ENCODE results near the gene LRRC8D. TPM values are rescaled to one million over a fixed set of nuclear protein-coding genes. Genes with fewer than 3 reads are reported as not detected.
A peak's percentile ranks its signal among the peaks of the same experiment; 100 is the strongest.

Gene LRRC8D
- total RNA-seq, 2 donors from 2014 or later = 9.0 to 10.9 TPM

DNA sequence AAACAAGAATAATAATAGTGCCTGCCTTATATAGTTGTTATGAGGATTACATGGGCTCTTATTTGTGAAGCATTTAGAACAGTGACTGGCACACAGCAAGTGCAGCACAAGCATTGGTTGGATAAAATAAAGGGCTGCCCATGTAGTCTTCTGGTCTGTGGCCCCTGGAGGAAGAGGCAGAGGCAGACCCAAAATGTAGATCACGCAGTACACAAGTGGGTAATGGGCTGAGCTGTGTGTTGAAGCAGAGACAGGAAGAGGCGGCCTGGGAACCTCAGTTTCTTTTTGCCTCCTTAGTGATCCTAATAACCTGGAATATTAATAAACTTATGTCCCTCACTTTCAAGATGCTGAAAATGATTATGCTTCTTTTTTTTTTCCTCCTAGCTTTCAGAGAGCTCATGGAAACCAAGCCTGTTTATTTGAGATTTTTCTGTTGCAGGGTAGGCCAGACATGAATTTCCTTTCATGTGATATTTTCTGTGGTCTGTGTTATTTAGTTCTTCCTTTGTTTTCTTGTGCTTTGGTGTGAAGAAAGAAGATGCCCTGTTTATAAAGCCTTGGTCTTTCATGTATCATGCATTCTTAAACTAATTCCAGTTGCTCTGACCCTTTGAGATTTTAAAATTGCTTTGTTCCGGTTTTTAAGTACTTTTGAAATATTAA, 42.5 kb downstream of the LRRC8D start:
- Histone ChIP-seq H3K27ac (no peak overlapping the region), H3K4me3 (no peak overlapping the region), H3K9me3 (no peaks in the 10 kb centered on the region), H3K4me1 (peaks cover 0 to 10% of the 10 kb centered on the region in 2 donors), H3K27me3 (no peaks in the 10 kb centered on the region), H3K36me3 (no peaks in the 10 kb centered on the region)
- TF ChIP-seq CTCF (IDR thresholded peaks at IDR 0.05) = no peak
- DNase-seq (ENCODE audit: low spot score) = no peak

GRCh38 chr1:89865498-89866382, 44.9 kb downstream of the LRRC8D start:
- H3K9me3 ChIP-seq = no peaks in the 10 kb centered on the region
- no peak for TF ChIP-seq CTCF (IDR thresholded peaks at IDR 0.05)
- DNase-seq (ENCODE audit: low spot score) = no peak
- H3K4me1 ChIP-seq = peaks cover 0 to 10% of the 10 kb centered on the region in 2 donors
- peaks cover 10% of the 10 kb centered on the region for H3K36me3 ChIP-seq
- H3K27me3 ChIP-seq = no peaks in the 10 kb centered on the region
- no peak overlapping the region for H3K4me3 ChIP-seq
- H3K27ac ChIP-seq = no peak overlapping the region

DNA sequence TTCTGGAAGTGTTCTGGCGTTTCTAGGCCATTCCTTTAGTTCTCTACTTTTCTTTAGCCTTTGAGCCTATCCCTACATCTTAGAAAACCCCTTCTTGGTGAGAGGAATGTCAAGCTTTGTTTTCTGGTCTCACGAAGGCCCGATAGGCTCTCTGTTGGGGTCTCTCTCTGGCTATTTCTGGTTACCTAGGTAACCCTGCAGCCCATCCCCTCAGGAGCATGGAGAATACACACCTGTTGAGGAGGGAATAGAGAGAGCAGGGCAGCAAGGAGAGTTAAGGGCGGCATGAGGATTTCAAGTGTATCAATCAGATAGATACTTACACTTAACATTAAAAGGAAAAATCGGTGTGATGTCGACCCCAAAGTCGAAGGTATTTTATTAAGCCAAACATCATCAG, 45.7 kb downstream of the LRRC8D start:
- no peaks in the 10 kb centered on the region for H3K27me3 ChIP-seq
- H3K9me3 ChIP-seq = no peaks in the 10 kb centered on the region
- DNase-seq (ENCODE audit: low spot score) = no peak
- H3K4me1 ChIP-seq = peaks cover 0 to 10% of the 10 kb centered on the region in 2 donors
- TF ChIP-seq CTCF (IDR thresholded peaks at IDR 0.05) = no peak
- H3K27ac ChIP-seq = no peak overlapping the region
- no peak overlapping the region for H3K4me3 ChIP-seq
- peaks cover 10% of the 10 kb centered on the region for H3K36me3 ChIP-seq

GRCh38 chr1:89870998-89871397, 50.2 kb downstream of the LRRC8D start:
- peaks cover 0 to 28% of the 10 kb centered on the region in 2 donors for H3K4me1 ChIP-seq

DNA sequence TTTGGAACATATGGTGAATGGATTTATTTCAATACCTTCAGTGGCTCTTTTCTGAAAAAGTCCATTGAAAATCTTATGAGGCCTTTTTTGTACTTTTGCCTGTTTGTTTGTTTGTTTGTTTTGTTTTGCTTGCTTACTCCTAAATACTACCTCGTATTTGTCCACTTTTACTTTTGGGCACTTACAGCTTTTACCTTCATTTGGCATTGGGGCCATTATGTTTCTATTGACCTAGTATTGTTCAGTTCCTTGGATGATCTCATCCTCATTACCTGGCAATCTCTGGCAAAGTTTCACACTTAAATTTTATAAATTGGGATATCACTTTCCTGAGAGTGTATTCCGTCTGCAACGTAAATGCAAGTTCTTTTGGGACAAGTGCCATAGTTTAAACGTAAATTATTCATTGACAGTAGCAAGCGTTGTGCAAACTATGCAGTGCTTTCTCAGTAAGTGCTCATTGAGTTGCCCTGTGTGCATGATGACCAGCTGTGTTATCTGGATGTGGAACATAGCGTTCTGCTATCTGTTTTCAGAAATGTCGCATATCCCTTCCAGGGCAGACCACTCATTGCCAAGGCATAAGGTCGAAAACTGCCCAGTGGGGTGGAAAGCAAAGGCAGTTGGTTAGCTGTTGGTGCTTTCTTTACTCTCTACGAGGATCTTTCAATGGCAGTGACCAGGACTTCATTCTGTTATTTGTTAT, 51.1 kb downstream of the LRRC8D start:
- peaks cover 0 to 33% of the 10 kb centered on the region in 2 donors for H3K4me1 ChIP-seq
- H3K27ac ChIP-seq = peak overlapping the region in 1 of 2 donors; percentile 75
- H3K36me3 ChIP-seq = peaks cover 10% of the 10 kb centered on the region
- no peaks in the 10 kb centered on the region for H3K27me3 ChIP-seq
- TF ChIP-seq CTCF (IDR thresholded peaks at IDR 0.05) = no peak
- no peaks in the 10 kb centered on the region for H3K9me3 ChIP-seq
- no peak overlapping the region for H3K4me3 ChIP-seq
- no peak for DNase-seq (ENCODE audit: low spot score)

More at GRCh38 chr1:89870998-89871397, 50.2 kb downstream of the LRRC8D start:
- no peak for TF ChIP-seq CTCF (IDR thresholded peaks at IDR 0.05)
- H3K36me3 ChIP-seq = peaks cover 10% of the 10 kb centered on the region
- H3K27me3 ChIP-seq = no peaks in the 10 kb centered on the region
- no peaks in the 10 kb centered on the region for H3K9me3 ChIP-seq
- no peak overlapping the region for H3K4me3 ChIP-seq
- DNase-seq (ENCODE audit: low spot score) = no peak
- no peak overlapping the region for H3K27ac ChIP-seq
